T-cell (primary cell): ENCODE data around the gene KCNAB2. TPM values are rescaled to one million over a fixed set of nuclear protein-coding genes. Genes with fewer than 3 reads are reported as not detected.
A peak's percentile ranks its signal among the peaks of the same experiment; 100 is the strongest.

Experiments
- ATAC-seq, 4 experiments: fragments of 200-7000 bp in 3 of 4; fragments of 150-1000 bp in 1 of 4; cut with Tn5 transposase; replicated peaks in 1 of 4; 1 replicate in 3 of 4; 2 replicates in 1 of 4; pipeline ENCODE4 v1.10.0; 2021; ENCODE audit warnings: moderate library complexity in 3 of 4, mild to moderate bottlenecking in 2 of 4, moderate number of reproducible peaks in 1 of 4
- CTCF ChIA-PET, 2 donors: fragments of 300-600 bp; sonication (Branson Sonifier 250); formaldehyde crosslinking; loops; one replicate each; lab custom pipeline; 2022; ENCODE audit warnings: antibody characterized with exemption in 2 of 2; lab: Charles Lee
- POLR2A ChIA-PET, 2 donors: fragments of 300-600 bp; sonication (Branson Sonifier 250); formaldehyde crosslinking; loops; one replicate each; lab custom pipeline; 2022; ENCODE audit warnings: antibody characterized with exemption in 2 of 2; lab: Charles Lee
- DNase-seq, 35 experiments: peaks; one replicate each; pipeline versions ENCODE4 v3.0.0 to v3.0.0-alpha.2; 2013 to 2023
- H3K27ac ChIP-seq: one replicate; pipeline ENCODE4 v1.5.1; 2013; ENCODE audit warnings: low read length
- H3K27me3 ChIP-seq, 2 experiments: replicated peaks in 1 of 2; 1 replicate in 1 of 2; 2 replicates in 1 of 2; pipeline versions ENCODE4 v1.6.1 to v1.7.0; 2013; ENCODE audit warnings: low read length in 1 of 2, mixed read lengths in 1 of 2; ENCODE audit not compliant: control insufficient read depth in 2 of 2, insufficient read depth in 2 of 2; ENCODE audit errors: extremely low read depth in 1 of 2
- H3K36me3 ChIP-seq, 2 donors: 1 replicate in 1 of 2; 2 replicates in 1 of 2; pipeline versions ENCODE4 v1.6.1 to v1.7.0; 2013; ENCODE audit warnings: low read length in 1 of 2; ENCODE audit not compliant: control insufficient read depth in 2 of 2, insufficient read depth in 1 of 2; ENCODE audit errors: extremely low read depth in 1 of 2
- H3K4me1 ChIP-seq, 2 experiments: 1 replicate in 1 of 2; 2 replicates in 1 of 2; pipeline versions ENCODE4 v1.6.1 to v1.7.0; 2013; ENCODE audit warnings: low read length in 2 of 2, mixed read lengths in 1 of 2; ENCODE audit not compliant: insufficient read depth in 2 of 2, control insufficient read depth in 1 of 2; ENCODE audit errors: extremely low read depth in 1 of 2
- H3K4me3 ChIP-seq, 2 donors: 1 replicate in 1 of 2; 2 replicates in 1 of 2; pipeline versions ENCODE4 v1.5.1 to v1.7.0; 2013; ENCODE audit warnings: mild to moderate bottlenecking in 2 of 2, low read length in 1 of 2, moderate library complexity in 1 of 2; ENCODE audit not compliant: control insufficient read depth in 1 of 2; ENCODE audit errors: extremely low read depth in 1 of 2
- H3K9me3 ChIP-seq: 2 replicates; pipeline ENCODE4 v1.7.0; 2013
- H3K27ac Mint-ChIP-seq, 2 donors: one replicate each; pipeline ENCODE4 v1.8.0; 2020 to 2021; ENCODE audit warnings: mild to moderate bottlenecking in 2 of 2, mixed read lengths in 2 of 2
- H3K27me3 Mint-ChIP-seq, 2 donors: one replicate each; pipeline ENCODE4 v1.8.0; 2021 to 2022; ENCODE audit warnings: mixed read lengths in 2 of 2
- H3K36me3 Mint-ChIP-seq: one replicate; pipeline ENCODE4 v1.8.0; 2021; ENCODE audit warnings: mixed read lengths
- H3K4me1 Mint-ChIP-seq, 3 donors: one replicate each; pipeline ENCODE4 v1.8.0; 2020 to 2022; ENCODE audit warnings: mixed read lengths in 3 of 3, mild to moderate bottlenecking in 1 of 3
- H3K4me3 Mint-ChIP-seq, 3 donors: one replicate each; pipeline ENCODE4 v1.8.0; 2020 to 2022; ENCODE audit warnings: mild to moderate bottlenecking in 3 of 3, mixed read lengths in 3 of 3, moderate library complexity in 3 of 3
- H3K9me3 Mint-ChIP-seq, 3 donors: one replicate each; pipeline ENCODE4 v1.8.0; 2020 to 2022; ENCODE audit warnings: mixed read lengths in 3 of 3
- WGBS: methylation state at CpG from one replicate; pipeline ENCODE4 v1.1.5; 2013; ENCODE audit warnings: missing lambda C conversion rate; ENCODE audit not compliant: insufficient coverage; 5-methylcytosine and 5-hydroxymethylcytosine counted together
- total RNA-seq, 35 experiments: library from RNA in 6 of 35; stranded (reverse) in 6 of 35; fragments of 120-200 nt in 1 of 35; gene quantifications; one replicate each; pipeline versions ENCODE4 v1.2.1 to v1.2.4 and lab custom pipeline; 2013 to 2026

KCNAB2 gene
- total RNA-seq, 5 donors from 2014 or later (not counting 1 experiment from before 2014, with no cell fraction given): 181 to 270 (median 252) TPM

DNA sequence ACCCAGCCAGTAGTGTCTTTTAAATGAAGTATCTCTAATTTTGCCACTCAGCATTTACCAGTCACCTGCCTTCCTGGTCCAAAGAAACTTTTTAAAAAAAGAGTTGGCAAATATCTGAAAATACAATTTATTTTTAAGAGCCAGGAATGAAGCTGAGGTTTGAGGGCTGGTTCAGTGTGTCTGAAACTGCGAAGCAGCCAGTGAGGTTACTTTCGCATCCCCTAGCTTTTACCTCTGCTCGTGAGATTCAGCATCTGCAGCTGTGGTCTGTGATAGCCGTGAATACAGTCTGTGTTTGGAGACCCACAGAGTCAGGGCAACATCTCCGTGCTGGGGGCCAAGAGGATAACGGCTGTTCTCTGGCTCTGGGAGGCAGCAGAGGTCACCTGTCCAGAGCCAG is 21.3 kb upstream of the KCNAB2 start:
- DNase-seq (no peak), ATAC-seq (no peak)
- H3K9me3 Mint-ChIP-seq: peaks cover 0 to 9% (median 0%) of the 10 kb centered on the region in 3 donors
- peaks cover 0 to 6% of the 10 kb centered on the region in 2 donors for H3K36me3 ChIP-seq
- H3K4me1 ChIP-seq: peaks cover 15 to 46% of the 10 kb centered on the region in 2 experiments
- H3K27me3 ChIP-seq: no peaks in the 10 kb centered on the region
- H3K9me3 ChIP-seq: no peaks in the 10 kb centered on the region
- H3K4me3 ChIP-seq: no peak overlapping the region
- no peak overlapping the region for H3K4me3 Mint-ChIP-seq
- 87% methylated on average over 6 of the region's 6 CpGs for WGBS
- ChIA-PET POLR2A (no interaction called here), CTCF (interaction anchor here in 1 of 2 donors (1.2 kb wide), 1 partner anchor 30 kb away, joined by 3 read pairs; no protein-coding TSS in a partner anchor)
- peak overlapping the region in 1 of 2 donors; percentile 11 for H3K27ac Mint-ChIP-seq
- peaks cover 15% of the 10 kb centered on the region for H3K36me3 Mint-ChIP-seq
- no peaks in the 10 kb centered on the region for H3K27me3 Mint-ChIP-seq
- no peak overlapping the region for H3K27ac ChIP-seq
- H3K4me1 Mint-ChIP-seq: peaks cover 31 to 44% (median 37%) of the 10 kb centered on the region in 3 donors

- Mint-ChIP-seq H3K9me3 (peaks cover 0 to 9% (median 0%) of the 10 kb centered on the region in 3 donors), H3K27ac (peak overlapping the region; percentile 95 to 98), H3K4me3 (peak overlapping the region; percentile 87 to 95 (median 92)), H3K4me1 (peaks cover 42 to 55% (median 48%) of the 10 kb centered on the region in 3 donors), H3K27me3 (no peaks in the 10 kb centered on the region), H3K36me3 (peaks cover 11% of the 10 kb centered on the region)
- Histone ChIP-seq H3K27me3 (no peaks in the 10 kb centered on the region), H3K36me3 (peaks cover 0 to 16% of the 10 kb centered on the region in 2 donors), H3K4me1 (peaks cover 18 to 58% of the 10 kb centered on the region in 2 experiments), H3K9me3 (no peaks in the 10 kb centered on the region), H3K4me3 (peak overlapping the region; percentile 76 to 81), H3K27ac (peak overlapping the region; percentile 70)
- POLR2A ChIA-PET: interaction anchor here in 1 of 2 donors (0.6 to 1.0 kb wide), 3 partner anchors 32 to 34 kb away, joined by 3 to 5 read pairs (median 4); no protein-coding TSS in a partner anchor
- ATAC-seq (no peak), DNase-seq (no peak)
- CTCF ChIA-PET: interaction anchor here (1.2 to 1.4 kb wide), 3 partner anchors 31 to 33 kb away, joined by 3 to 7 read pairs (median 5); partner anchors contain the start of gene NPHP4 (in 1 of the 2)
- WGBS: 41% methylated on average over 16 of the region's 29 CpGs
These were observed 20.2 kb upstream of the KCNAB2 start for GRCh38 chr1:6025269-6026094.

GRCh38 chr1:6026095-6026809 is 19.4 kb upstream of the KCNAB2 start:
- WGBS: under 1% methylated on average over 33 of the region's 34 CpGs
- Mint-ChIP-seq H3K27ac (peak overlapping the region; percentile 95 to 98), H3K4me3 (peak overlapping the region; percentile 87 to 95 (median 92)), H3K9me3 (peaks cover 0 to 9% (median 0%) of the 10 kb centered on the region in 3 donors), H3K27me3 (no peaks in the 10 kb centered on the region), H3K4me1 (peaks cover 49 to 62% (median 56%) of the 10 kb centered on the region in 3 donors), H3K36me3 (peaks cover 14% of the 10 kb centered on the region)
- no peaks in the 10 kb centered on the region for H3K9me3 ChIP-seq
- ChIA-PET POLR2A (interaction anchor here in 1 of 2 donors (0.6 to 1.0 kb wide), 3 partner anchors 32 to 35 kb away, joined by 3 to 5 read pairs (median 4); no protein-coding TSS in a partner anchor), CTCF (interaction anchor here in 1 of 2 donors (1.3 to 1.4 kb wide), 2 partner anchors 32 to 34 kb away, joined by 5 to 7 read pairs; partner anchors contain the start of gene NPHP4)
- H3K27ac ChIP-seq: peak overlapping the region; percentile 93
- peaks cover 0 to 18% of the 10 kb centered on the region in 2 donors for H3K36me3 ChIP-seq
- DNase-seq (peak; percentile 87 to 96 (median 92)), ATAC-seq (peak; percentile 86 to 90 (median 88))
- H3K4me3 ChIP-seq: peak overlapping the region; percentile 76 to 81
- H3K27me3 ChIP-seq: no peaks in the 10 kb centered on the region
- H3K4me1 ChIP-seq: peaks cover 21 to 65% of the 10 kb centered on the region in 2 experiments

DNA sequence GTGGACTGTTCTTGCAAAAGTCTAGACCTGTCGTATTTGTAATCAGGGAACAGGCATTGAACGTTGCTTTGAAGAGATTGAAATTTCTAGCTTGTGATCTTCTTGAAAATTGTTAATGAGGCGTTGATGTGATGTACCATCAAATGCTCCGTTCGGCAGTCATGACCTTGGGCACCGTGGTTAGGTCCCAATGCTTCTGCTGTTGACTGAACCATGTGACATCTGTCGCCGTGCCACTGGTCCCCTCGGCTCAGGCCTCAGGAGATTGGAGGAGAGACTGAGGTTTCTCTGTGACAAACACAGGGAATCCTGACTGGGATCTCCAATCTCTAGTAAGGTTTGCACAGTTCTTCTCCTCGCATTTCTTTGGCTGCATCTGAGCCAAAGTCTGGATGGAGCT is 18.1 kb upstream of the KCNAB2 start:
- peaks cover 0 to 21% of the 10 kb centered on the region in 2 donors for H3K36me3 ChIP-seq
- ATAC-seq (no peak), DNase-seq (no peak)
- POLR2A ChIA-PET: interaction anchor here in 1 of 2 donors (0.6 to 0.8 kb wide), 2 partner anchors 33 to 35 kb away, joined by 4 to 6 read pairs; no protein-coding TSS in a partner anchor
- peaks cover 21 to 79% of the 10 kb centered on the region in 2 experiments for H3K4me1 ChIP-seq
- peaks cover 14% of the 10 kb centered on the region for H3K36me3 Mint-ChIP-seq
- H3K27me3 Mint-ChIP-seq: no peaks in the 10 kb centered on the region
- H3K9me3 ChIP-seq: no peaks in the 10 kb centered on the region
- peak overlapping the region; percentile 87 to 95 (median 92) for H3K4me3 Mint-ChIP-seq
- H3K27me3 ChIP-seq: no peaks in the 10 kb centered on the region
- H3K27ac Mint-ChIP-seq: peak overlapping the region; percentile 95 to 98
- WGBS: 0% methylated on average over 7 of the region's 10 CpGs
- peak overlapping the region; percentile 76 to 81 for H3K4me3 ChIP-seq
- peak overlapping the region; percentile 93 for H3K27ac ChIP-seq
- H3K4me1 Mint-ChIP-seq: peaks cover 61 to 69% (median 64%) of the 10 kb centered on the region in 3 donors
- H3K9me3 Mint-ChIP-seq: no peaks in the 10 kb centered on the region
- CTCF ChIA-PET: no interaction called here

- peak overlapping the region; percentile 95 to 98 for H3K27ac Mint-ChIP-seq
- peaks cover 68 to 75% (median 71%) of the 10 kb centered on the region in 3 donors for H3K4me1 Mint-ChIP-seq
- CTCF ChIA-PET: interaction anchor here (0.7 to 1.0 kb wide), 3 partner anchors 15 to 36 kb away, joined by 3 to 4 read pairs (median 3); partner anchors contain the start of gene NPHP4 (in 1 of the 2)
- H3K4me3 ChIP-seq: peak overlapping the region; percentile 76 to 81
- no peaks in the 10 kb centered on the region for H3K9me3 Mint-ChIP-seq
- DNase-seq (peak; percentile 48 to 86 (median 66)), ATAC-seq (peak; percentile 54 to 66 (median 62))
- H3K27ac ChIP-seq: peak overlapping the region; percentile 93
- H3K9me3 ChIP-seq: no peaks in the 10 kb centered on the region
- WGBS: 7% methylated on average over 13 of the region's 19 CpGs
- H3K36me3 ChIP-seq: peaks cover 0 to 22% of the 10 kb centered on the region in 2 donors
- H3K27me3 ChIP-seq: no peaks in the 10 kb centered on the region
- H3K4me1 ChIP-seq: peaks cover 24 to 84% of the 10 kb centered on the region in 2 experiments
- peak overlapping the region; percentile 87 to 95 (median 92) for H3K4me3 Mint-ChIP-seq
- POLR2A ChIA-PET: interaction anchor here in 1 of 2 donors (0.6 to 0.8 kb wide), 2 partner anchors 34 to 36 kb away, joined by 4 to 6 read pairs; no protein-coding TSS in a partner anchor
- H3K36me3 Mint-ChIP-seq: peaks cover 16% of the 10 kb centered on the region
- no peaks in the 10 kb centered on the region for H3K27me3 Mint-ChIP-seq
These were observed 17.4 kb upstream of the KCNAB2 start for GRCh38 chr1:6028042-6028850.
